Smooth muscle cell (in vitro differentiated cells): Measurements from ENCODE around the gene GPX2. TPM values are rescaled to one million over a fixed set of nuclear protein-coding genes. Genes with fewer than 3 reads are reported as not detected.

Experiments
- DNase-seq: peaks from one replicate; lab custom pipeline; 2025; ENCODE audit not compliant: unreplicated experiment; lab: John Stamatoyannopoulos, UW
- H2AFZ ChIP-seq: fragments of 200-600 bp; sonication (generic); 2 replicates; pipeline ENCODE4 v1.6.0; 2016; ENCODE audit warnings: antibody characterized with exemption, low read depth, mild to moderate bottlenecking
- H3F3A ChIP-seq: fragments of 200-600 bp; sonication (generic); 2 replicates; pipeline ENCODE4 v1.6.0; 2017; ENCODE audit warnings: antibody characterized with exemption, low read depth
- H3K27ac ChIP-seq: fragments of 200-600 bp; sonication (generic); 2 replicates; pipeline ENCODE4 v1.5.1; 2016; ENCODE audit warnings: low read depth, mild to moderate bottlenecking
- H3K27me3 ChIP-seq: fragments of 200-600 bp; sonication (generic); 2 replicates; pipeline ENCODE4 v1.6.1; 2016; ENCODE audit warnings: low read depth, mild to moderate bottlenecking
- H3K36me3 ChIP-seq: fragments of 200-600 bp; sonication (generic); 2 replicates; pipeline ENCODE4 v1.5.1; 2016; ENCODE audit warnings: low read depth
- H3K4me1 ChIP-seq: fragments of 200-600 bp; sonication (generic); 2 replicates; pipeline ENCODE4 v1.5.1; 2016; ENCODE audit warnings: low read depth
- H3K4me2 ChIP-seq: fragments of 200-600 bp; sonication (generic); 2 replicates; pipeline ENCODE4 v1.6.0; 2016; ENCODE audit warnings: mild to moderate bottlenecking
- H3K4me3 ChIP-seq: fragments of 200-600 bp; sonication (generic); 2 replicates; pipeline ENCODE4 v1.5.1; 2016; ENCODE audit warnings: mild to moderate bottlenecking
- H3K79me2 ChIP-seq: fragments of 200-600 bp; sonication (generic); 2 replicates; pipeline ENCODE4 v1.6.0; 2016; ENCODE audit warnings: low read depth, mild to moderate bottlenecking
- H3K9ac ChIP-seq: fragments of 200-600 bp; sonication (generic); 2 replicates; pipeline ENCODE4 v1.6.0; 2016; ENCODE audit warnings: low read depth
- H3K9me3 ChIP-seq: fragments of 200-600 bp; sonication (generic); replicated peaks from 2 replicates; pipeline ENCODE4 v1.5.1; 2016; ENCODE audit warnings: low read depth
- H4K20me1 ChIP-seq: fragments of 200-600 bp; sonication (generic); 2 replicates; pipeline ENCODE4 v1.6.0; 2016; ENCODE audit warnings: low read depth
- CTCF ChIP-seq: fragments of 200-600 bp; sonication (generic); IDR thresholded peaks from 2 replicates; pipeline ENCODE4 v1.5.1; 2017; ENCODE audit warnings: borderline replicate concordance, mild to moderate bottlenecking, antibody characterized with exemption; ENCODE audit not compliant: insufficient read depth, poor library complexity, severe bottlenecking
- WGBS: methylation state at CpG from one replicate; pipeline ENCODE4 v1.1.7; 2016; ENCODE audit warnings: low lambda C conversion rate; 5-methylcytosine and 5-hydroxymethylcytosine counted together
- polyA plus RNA-seq: library from polyadenylated mRNA; unstranded; fragments of >200 nt; fragmentation: Nextera tagmentation; extraction: Ambion mirVana; gene quantifications from 2 replicates; pipeline ENCODE4 v1.2.1, GENCODE V29; 2016
- total RNA-seq: library from RNA; depleted of rRNA; stranded (reverse); fragments of >200 nt; gene quantifications from 2 replicates; pipeline ENCODE4 v1.2.3, GENCODE V29; 2014

Gene GPX2
- total and polyA plus RNA-seq, 2 experiments from 2014 or later, result 0.30 to 3.6 TPM

- Histone ChIP-seq H3K27ac (no peak overlapping the region), H3K4me1 (peaks cover 2% of the 10 kb centered on the region), H3K9me3 (no peaks in the 10 kb centered on the region), H3K9ac (no peak overlapping the region), H4K20me1 (peaks cover 16% of the 10 kb centered on the region), H3F3A (no peaks in the 10 kb centered on the region), H3K4me2 (no peak overlapping the region), H2AFZ (no peak overlapping the region), H3K4me3 (no peak overlapping the region), H3K79me2 (no peaks in the 10 kb centered on the region), H3K27me3 (no peaks in the 10 kb centered on the region), H3K36me3 (no peaks in the 10 kb centered on the region)
- WGBS, result 95% methylated on average over 14 of the region's 15 CpGs
- no peak for DNase-seq
- no peak for TF ChIP-seq CTCF
Measured at GRCh38 chr14:64965356-64966000, 22.9 kb upstream of the GPX2 start.

DNA sequence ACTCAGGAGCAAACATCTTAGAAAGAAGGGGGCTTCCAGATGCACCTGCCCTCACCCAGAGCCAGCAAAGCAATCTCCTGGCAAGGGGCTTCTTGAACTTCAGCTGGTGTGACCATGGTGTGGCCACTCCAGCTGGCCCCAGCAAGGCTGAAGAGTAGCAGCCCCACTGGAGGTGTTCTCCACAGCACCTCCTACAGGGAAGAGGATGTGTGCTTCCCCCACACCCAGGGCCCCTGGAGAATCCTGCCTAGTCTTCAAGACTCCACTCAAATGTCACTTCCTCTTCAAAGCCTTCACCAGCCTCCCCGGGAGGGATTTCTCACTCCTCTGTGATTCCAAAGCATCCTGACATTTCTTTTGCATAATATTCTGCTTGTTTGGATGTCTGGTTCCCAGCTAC lies 21.1 kb upstream of the GPX2 start:
- 80% methylated on average over 1 of the region's 1 CpG for WGBS
- H3F3A ChIP-seq, result no peaks in the 10 kb centered on the region
- no peaks in the 10 kb centered on the region for H3K27me3 ChIP-seq

DNA sequence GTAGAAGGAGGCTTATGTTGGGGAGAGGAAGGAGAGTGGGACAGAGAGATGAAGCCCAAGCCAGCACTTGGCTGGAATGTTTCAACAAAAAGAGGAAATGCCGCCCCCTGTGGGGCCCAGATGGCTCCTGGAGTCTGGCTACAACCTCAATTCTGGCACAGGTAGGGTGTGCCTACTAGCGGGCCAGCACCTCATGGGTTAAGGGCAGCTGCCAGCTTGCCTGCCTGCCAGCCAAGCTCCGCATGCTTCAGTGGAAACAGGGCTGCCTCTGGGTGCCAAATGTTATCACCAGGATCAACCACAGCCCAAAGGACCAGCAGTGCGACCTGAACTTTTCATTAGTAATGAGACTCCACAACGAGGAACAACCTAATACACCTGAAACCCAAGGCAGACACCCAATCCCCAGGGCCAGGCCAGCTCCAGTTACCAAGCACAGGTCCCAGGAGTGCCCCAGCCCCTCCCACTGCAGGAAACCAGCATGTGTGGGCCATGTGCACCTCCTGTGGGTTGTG lies 18.3 kb upstream of the GPX2 start:
- no peaks in the 10 kb centered on the region for H3F3A ChIP-seq
- H3K27me3 ChIP-seq, result no peaks in the 10 kb centered on the region
- no peak overlapping the region for H2AFZ ChIP-seq
- no peaks in the 10 kb centered on the region for H3K79me2 ChIP-seq
- H3K9me3 ChIP-seq, result no peaks in the 10 kb centered on the region
- peaks cover 13% of the 10 kb centered on the region for H4K20me1 ChIP-seq
- no peak overlapping the region for H3K4me3 ChIP-seq
- 69% methylated on average over 5 of the region's 5 CpGs for WGBS
- H3K9ac ChIP-seq, result no peak overlapping the region
- H3K4me2 ChIP-seq, result no peak overlapping the region
- no peak for DNase-seq
- no peak overlapping the region for H3K27ac ChIP-seq
- H3K4me1 ChIP-seq, result peaks cover 2% of the 10 kb centered on the region
- no peak for TF ChIP-seq CTCF
- H3K36me3 ChIP-seq, result no peaks in the 10 kb centered on the region

More for the DNA sequence above, 21.1 kb upstream of the GPX2 start:
- Histone ChIP-seq H3K4me2 (no peak overlapping the region), H3K79me2 (no peaks in the 10 kb centered on the region), H3K4me3 (no peak overlapping the region), H3K4me1 (peaks cover 2% of the 10 kb centered on the region), H3K36me3 (no peaks in the 10 kb centered on the region), H3K9ac (no peak overlapping the region), H3K9me3 (no peaks in the 10 kb centered on the region), H4K20me1 (peaks cover 10% of the 10 kb centered on the region), H3K27ac (no peak overlapping the region), H2AFZ (no peak overlapping the region)
- no peak for TF ChIP-seq CTCF
- DNase-seq, result no peak

GRCh38 chr14:64958743-64959142 lies 16.2 kb upstream of the GPX2 start:
- 96% methylated on average over 5 of the region's 5 CpGs for WGBS
- no peak for TF ChIP-seq CTCF

More at GRCh38 chr14:64958743-64959142, 16.2 kb upstream of the GPX2 start:
- no peak overlapping the region for H3K27ac ChIP-seq
- H2AFZ ChIP-seq, result no peak overlapping the region
- H3K79me2 ChIP-seq, result no peaks in the 10 kb centered on the region
- no peak overlapping the region for H3K9ac ChIP-seq
- no peaks in the 10 kb centered on the region for H3K9me3 ChIP-seq
- H4K20me1 ChIP-seq, result peaks cover 18% of the 10 kb centered on the region
- DNase-seq, result no peak
- H3F3A ChIP-seq, result no peaks in the 10 kb centered on the region
- H3K36me3 ChIP-seq, result no peaks in the 10 kb centered on the region
- H3K4me1 ChIP-seq, result peaks cover 2% of the 10 kb centered on the region
- no peak overlapping the region for H3K4me2 ChIP-seq
- no peak overlapping the region for H3K4me3 ChIP-seq
- no peaks in the 10 kb centered on the region for H3K27me3 ChIP-seq
